ENCODE data around the gene PSMB1.
"Not testable (repeated sequence)": the region's sequence is repeated elsewhere in the genome, so short reads cannot be mapped to it uniquely, and the experiment has no call there.

The PSMB1 gene

GRCh38 chr6:170533792-170534191, 19.3 kb downstream of the PSMB1 start:
- no peak for DNase-seq

GRCh38 chr6:170532867-170533488, 20.1 kb downstream of the PSMB1 start:
- no peak for DNase-seq

- DNase-seq: peak; percentile 43
Measured at GRCh38 chr6:170529839-170530469, 23.2 kb downstream of the PSMB1 start.

- not testable (repeated sequence) for DNase-seq
Measured at GRCh38 chr6:170527995-170528394, 25.1 kb downstream of the PSMB1 start.

DNA sequence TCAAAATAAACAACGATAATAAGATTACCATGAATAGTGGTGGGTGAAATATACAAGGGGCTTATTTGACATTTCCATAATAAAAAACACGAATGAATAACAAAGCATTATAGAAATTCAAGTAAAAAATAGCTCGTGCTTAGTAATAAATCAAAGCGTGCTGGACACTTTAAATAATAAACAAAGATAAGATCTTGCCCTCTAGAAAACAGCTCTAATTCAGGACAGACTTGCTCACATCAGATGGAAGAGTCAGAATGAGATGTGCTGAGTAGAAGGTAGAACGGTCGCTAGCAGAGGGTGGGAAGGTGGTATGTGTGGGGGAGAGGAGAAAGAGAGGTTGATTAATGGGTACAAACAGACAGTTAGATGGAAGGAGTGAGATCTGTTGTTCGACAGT, 27.3 kb downstream of the PSMB1 start:
- DNase-seq: no peak

DNA sequence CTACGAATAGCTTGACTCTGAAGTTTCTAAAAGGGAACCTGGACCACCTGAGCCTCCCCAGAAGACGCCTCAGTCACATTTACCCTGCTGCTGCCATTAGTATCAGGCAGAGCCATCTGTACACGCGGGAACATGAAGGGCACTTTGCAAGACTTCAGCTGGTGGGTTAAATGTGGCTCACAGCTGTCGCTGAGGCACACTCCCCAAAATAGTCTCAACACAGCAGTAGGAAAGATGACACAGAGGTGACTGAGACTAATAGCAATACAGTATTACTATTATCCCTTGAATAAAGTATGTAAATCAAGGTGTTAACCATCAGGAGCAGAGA, 29.0 kb downstream of the PSMB1 start:
- no peak for DNase-seq

- no peak for DNase-seq
Measured at GRCh38 chr6:170523256-170524171, 29.6 kb downstream of the PSMB1 start.

DNA sequence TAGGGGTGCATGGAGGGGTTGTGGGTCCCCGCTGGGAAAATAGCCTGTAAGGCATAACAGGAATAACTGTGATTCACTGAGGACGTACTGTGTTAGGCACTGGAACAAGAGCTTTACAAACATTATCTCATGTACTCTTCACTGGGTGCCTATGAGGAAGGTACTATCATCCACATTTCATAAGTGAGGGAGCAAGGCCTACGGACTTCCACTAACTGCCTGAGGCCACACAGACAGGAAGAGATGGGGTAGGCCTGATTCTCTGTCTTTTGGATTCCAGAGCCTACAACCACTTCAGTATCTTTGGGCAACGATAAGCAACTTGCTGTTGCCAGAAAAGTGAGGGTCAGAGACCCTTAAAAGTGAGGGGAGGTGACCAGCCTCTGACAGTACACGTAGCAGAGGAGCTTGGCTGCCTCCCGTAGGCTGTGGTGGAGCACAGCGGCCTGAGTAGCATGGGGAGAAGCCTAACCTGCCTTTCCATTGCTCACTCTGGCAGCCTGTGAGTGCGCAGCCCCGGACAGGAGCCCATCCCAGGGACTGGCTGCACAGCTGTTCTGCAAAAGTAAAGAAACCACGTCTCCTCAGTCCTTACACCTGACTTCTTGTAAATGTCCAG, 30.4 kb downstream of the PSMB1 start:
- no peak for DNase-seq

DNA sequence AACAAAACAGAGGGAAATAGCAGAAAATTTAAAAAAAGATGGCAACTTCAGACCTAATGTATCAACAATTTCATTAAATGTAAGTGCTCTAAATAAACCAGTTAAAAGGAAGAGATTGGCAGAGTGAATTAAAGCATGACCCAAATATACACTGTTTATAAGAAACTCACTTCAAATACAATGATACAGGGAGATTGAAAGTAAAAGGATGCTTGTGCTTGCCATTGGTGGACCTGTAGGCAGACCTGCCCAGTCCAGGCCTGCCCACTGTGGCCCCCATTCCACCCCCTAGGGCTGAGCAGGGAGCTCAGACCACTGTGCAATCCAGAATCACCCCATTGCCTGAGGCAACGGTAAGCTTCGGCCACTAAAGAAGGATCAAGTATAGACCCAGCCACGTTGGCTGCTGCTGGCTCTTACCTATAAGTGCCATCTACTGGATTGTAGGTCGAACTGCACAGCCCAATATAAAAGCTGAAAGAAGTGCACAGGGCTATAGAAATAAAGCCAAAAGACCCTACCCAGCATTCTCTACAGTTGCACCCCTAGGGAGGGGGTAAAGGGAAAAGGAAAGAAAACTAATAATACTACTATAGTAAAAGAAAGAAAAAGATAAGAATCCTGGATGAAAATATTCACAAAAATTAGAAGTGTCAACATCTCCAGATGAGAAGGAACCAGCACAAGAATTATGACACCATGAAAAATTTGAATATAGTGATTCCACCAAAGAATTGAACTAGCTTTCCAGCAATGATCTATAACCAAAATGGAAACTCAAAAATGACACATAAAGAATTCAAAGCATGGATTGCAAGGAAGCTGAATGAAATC, 36.1 kb downstream of the PSMB1 start:
- DNase-seq: peak; percentile 28

DNA sequence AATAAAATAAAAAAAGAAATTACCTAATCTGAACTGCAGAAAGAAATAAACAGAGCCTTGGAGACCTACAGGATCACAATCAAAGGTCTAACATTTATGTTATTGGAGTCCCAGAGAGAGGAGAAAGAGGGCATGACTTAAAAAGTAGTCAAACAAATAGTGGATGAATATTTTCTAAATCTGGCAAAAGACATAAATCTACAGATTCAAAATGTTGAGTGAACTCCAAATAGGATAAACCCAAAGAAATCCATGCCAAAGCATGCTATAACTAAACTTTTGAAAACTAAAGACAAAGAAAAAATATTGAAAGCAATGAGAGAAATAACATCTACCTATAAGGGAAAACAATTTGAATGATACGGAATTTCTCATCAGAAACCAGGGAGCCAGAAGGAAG, 38.2 kb downstream of the PSMB1 start:
- DNase-seq: no peak

GRCh38 chr6:170512249-170512648, 40.9 kb downstream of the PSMB1 start:
- no peak for DNase-seq

DNA sequence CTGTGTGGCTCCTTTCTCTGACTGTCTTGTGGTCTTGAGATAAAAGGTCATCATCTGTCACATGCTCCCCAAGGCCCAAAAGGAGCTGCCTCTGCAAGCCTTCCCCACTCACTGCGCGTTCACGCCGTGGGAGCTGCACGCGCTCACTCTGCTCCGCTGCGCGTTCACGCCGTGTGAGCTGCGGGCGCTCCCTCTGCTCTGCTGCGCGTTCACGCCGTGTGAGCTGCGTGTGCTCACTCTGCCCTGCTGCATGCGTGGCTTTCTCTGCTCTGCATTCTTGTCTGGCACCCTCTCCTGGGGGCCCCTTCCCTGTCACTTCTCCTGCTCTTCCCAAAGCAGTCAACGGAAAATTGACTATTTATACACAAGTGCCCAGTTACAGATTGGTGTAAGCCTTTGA, 42.5 kb downstream of the PSMB1 start:
- no peak for DNase-seq

DNA sequence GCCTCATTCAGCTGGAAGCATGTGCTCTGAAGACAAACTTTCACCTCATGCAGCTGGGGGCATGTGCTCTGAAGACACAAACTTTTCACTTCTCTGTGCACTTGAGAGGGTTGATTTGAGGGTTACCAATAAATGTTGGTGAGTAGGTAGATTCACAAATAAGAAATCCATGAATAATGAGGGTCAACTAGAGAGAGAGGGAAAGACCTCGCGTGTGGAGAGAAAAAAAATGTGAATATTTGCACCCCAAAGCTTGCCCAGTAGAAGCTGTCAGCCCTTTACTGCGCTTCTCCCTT, 43.4 kb downstream of the PSMB1 start:
- DNase-seq: no peak

GRCh38 chr6:170508892-170509722, 44.0 kb downstream of the PSMB1 start:
- DNase-seq: not testable (repeated sequence)

GRCh38 chr6:170508275-170508674, 44.8 kb downstream of the PSMB1 start:
- DNase-seq: not testable (repeated sequence)

DNA sequence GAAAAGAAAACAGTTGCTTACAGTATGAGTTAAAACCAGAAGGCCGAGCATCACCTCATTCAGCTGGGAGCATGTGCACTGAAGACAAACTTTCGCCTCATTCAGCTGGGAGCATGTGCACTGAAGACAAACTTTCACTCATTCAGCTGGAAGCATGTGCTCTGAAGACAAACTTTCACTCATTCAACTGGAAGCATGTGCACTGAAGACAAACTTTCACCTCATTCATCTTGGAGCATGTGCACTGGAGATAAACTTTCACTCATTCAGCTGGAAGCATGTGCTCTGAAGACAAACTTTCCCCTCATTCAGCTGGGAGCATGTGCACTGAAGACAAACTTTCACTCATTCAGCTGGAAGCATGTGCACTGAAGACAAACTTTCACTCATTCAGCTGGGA, 45.4 kb downstream of the PSMB1 start:
- not testable (repeated sequence) for DNase-seq

DNA sequence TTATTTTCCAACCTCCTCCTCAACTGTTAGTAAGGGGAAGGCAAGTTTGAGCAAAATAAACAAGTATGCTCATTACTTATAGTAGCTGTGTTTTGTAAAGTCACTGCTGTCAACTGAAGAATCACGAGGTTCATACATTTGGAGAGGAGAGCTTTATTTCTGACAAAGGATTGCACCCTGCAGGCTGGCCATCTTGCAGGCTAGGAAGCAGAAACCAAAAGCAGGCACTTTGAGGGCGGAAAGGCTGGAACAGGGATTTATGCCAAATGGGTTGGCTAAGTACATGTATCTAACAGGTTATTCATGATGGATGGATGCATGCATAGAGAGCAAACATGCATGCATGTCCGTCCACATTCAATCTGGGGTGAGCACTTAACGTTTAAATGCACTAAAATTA, 46.7 kb downstream of the PSMB1 start:
- no peak for DNase-seq

DNA sequence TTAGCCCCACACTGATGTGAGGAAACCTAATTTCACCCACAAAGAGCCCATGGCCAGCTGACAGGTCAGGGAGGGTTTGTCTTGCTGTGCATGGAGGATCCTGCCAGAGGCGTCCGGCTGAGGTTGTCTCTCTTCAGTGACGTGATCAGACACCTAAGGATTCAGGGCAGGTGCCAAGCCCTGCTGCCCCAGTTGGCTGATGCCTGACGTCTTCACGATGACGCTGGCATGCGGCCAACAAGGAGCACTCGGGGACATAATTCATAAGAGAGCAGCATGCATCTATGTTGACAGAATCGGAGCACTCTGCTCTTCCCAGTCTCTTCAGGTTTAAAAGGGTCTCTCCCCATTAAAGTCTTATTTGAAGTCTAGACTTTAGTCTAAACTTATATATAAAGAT, 47.8 kb downstream of the PSMB1 start:
- no peak for DNase-seq

GRCh38 chr6:170504479-170504878, 48.6 kb downstream of the PSMB1 start:
- no peak for DNase-seq

GRCh38 chr6:170503414-170503761, 49.7 kb downstream of the PSMB1 start:
- DNase-seq: no peak

DNA sequence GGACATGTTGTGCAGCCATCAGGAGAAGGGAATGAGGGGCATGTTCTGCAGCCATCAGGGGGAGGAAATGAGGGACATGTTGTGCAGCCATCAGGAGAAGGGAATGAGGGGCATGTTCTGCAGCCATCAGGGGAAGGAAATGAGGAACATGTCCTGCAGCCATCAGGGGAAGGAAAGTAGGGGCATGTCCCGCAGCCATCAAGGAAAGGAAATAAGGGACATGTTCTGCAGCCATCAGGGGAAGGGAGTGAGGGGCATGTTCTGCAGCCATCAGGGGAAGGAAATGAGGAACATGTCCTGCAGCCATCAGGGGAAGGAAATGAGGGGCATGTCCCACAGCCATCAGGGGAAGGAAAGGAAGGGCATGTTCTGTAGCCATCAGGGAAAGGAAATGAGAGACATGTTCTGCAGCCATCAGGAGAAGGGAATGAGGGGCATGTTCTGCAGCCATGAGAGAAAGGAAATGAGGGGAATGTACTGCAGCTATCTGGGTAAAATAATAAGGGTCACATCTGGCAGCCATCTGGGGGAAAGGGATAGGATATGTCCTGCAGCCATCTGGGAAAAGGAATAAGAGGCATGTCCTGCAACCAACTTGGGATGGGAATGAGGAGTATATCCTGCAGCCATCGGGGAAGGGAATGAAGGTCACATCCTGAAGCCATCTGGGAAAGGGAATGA, 50.2 kb downstream of the PSMB1 start:
- not testable (repeated sequence) for DNase-seq

Measured in stimulated activated naive CD4-positive, alpha-beta T cell treated with Interleukin-2 at 50 U/mL for 16 hours (primary cell).